ENCODE data around the gene OMD.

OMD gene

DNA sequence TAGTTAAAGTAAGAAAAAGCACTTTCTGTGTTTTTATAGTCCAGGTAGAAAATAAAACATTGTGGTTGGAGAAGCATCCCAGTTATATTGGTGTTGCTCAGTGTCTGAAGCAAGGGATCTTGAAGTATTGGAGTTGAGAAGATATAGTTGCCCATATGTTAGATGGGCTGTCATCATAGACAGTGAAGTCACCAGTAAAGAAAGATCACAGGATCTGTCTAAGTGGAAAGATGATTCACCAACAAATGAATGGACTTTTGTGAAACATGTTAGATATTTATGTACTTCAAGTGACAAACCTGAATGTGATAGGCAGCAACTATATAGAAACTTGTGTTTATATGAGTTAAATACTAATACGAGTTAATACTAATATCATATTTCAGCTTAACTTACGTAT, 31.6 kb downstream of the OMD start:
- Histone ChIP-seq H3K27ac (no peak overlapping the region), H3K4me1 (no peaks in the 10 kb centered on the region), H3K36me3 (ENCODE audit: control insufficient read depth, insufficient read depth, low read length) (no peaks in the 10 kb centered on the region), H2AFZ (no peak overlapping the region), H3K4me2 (ENCODE audit: low read length) (no peak overlapping the region), H3K4me3 (ENCODE audit: low read depth, low read length) (no peak overlapping the region), H3K27me3 (ENCODE audit: control insufficient read depth, insufficient read depth, low read length) (no peaks in the 10 kb centered on the region), H3K9ac (no peak overlapping the region), H3K9me3 (ENCODE audit: control insufficient read depth, low read length) (no peaks in the 10 kb centered on the region), H3K79me2 (no peaks in the 10 kb centered on the region)
- no peak for TF ChIP-seq CTCF (IDR thresholded peaks at IDR 0.05)

DNA sequence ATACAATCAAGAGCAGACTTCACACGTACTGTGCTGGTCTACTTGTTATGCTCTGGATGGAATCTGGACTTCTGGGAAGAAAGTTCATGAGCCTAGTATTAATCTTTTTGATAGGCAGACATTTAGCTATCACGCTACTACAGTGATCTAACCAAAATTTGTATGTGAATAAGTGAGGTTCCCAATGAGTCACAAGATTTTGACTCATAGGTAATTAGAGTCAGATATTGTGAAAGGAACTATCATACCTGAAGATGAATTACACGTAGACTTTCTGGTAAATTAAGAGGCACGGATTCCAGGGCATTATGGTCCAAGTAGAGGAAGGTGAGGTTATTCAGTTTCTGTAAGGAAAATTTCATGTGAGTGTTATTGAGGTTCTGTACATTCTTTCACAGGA, 38.3 kb downstream of the OMD start:
- no peak overlapping the region for H2AFZ ChIP-seq

GRCh38 chr9:92385477-92385876, 38.8 kb downstream of the OMD start:
- H3K4me3 ChIP-seq (ENCODE audit: low read depth, low read length) = no peak overlapping the region

More for the DNA sequence above, 38.3 kb downstream of the OMD start:
- Histone ChIP-seq H3K9ac (no peak overlapping the region), H3K9me3 (ENCODE audit: control insufficient read depth, low read length) (no peaks in the 10 kb centered on the region), H3K79me2 (no peaks in the 10 kb centered on the region), H3K4me2 (ENCODE audit: low read length) (no peak overlapping the region), H3K27ac (no peak overlapping the region), H3K36me3 (ENCODE audit: control insufficient read depth, insufficient read depth, low read length) (no peaks in the 10 kb centered on the region), H3K27me3 (ENCODE audit: control insufficient read depth, insufficient read depth, low read length) (no peaks in the 10 kb centered on the region), H3K4me1 (no peaks in the 10 kb centered on the region), H3K4me3 (ENCODE audit: low read depth, low read length) (no peak overlapping the region)
- TF ChIP-seq CTCF (IDR thresholded peaks at IDR 0.05) = no peak

DNA sequence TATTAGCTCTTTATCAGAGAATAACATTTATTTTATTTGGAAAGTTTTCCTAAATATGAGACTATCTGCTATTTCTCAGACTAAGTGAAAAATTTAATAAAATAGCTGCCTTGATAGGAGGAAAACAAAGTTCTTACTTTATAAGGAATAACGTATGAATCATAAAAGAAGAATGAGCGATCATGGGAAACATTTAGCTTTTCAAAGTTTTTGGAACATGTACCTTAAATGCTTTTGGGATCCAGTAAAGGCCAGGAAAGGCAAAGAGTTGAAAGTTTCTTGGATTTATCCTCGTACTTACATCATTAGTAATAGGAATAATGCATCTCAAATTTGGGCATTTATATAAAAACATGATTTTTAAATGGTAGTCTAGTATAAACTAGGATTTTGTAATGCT, 39.3 kb downstream of the OMD start:
- no peaks in the 10 kb centered on the region for H3K9me3 ChIP-seq (ENCODE audit: control insufficient read depth, low read length)
- H3K36me3 ChIP-seq (ENCODE audit: control insufficient read depth, insufficient read depth, low read length) = no peaks in the 10 kb centered on the region
- H3K27me3 ChIP-seq (ENCODE audit: control insufficient read depth, insufficient read depth, low read length) = no peaks in the 10 kb centered on the region
- H3K4me2 ChIP-seq (ENCODE audit: low read length) = no peak overlapping the region
- no peak for TF ChIP-seq CTCF (IDR thresholded peaks at IDR 0.05)
- no peak overlapping the region for H3K9ac ChIP-seq
- no peaks in the 10 kb centered on the region for H3K79me2 ChIP-seq
- no peak overlapping the region for H3K27ac ChIP-seq
- no peak overlapping the region for H3K4me3 ChIP-seq (ENCODE audit: low read depth, low read length)
- H3K4me1 ChIP-seq = no peaks in the 10 kb centered on the region
- H2AFZ ChIP-seq = no peak overlapping the region

More at GRCh38 chr9:92385477-92385876, 38.8 kb downstream of the OMD start:
- Histone ChIP-seq H3K9ac (no peak overlapping the region), H3K27ac (no peak overlapping the region), H2AFZ (no peak overlapping the region), H3K79me2 (no peaks in the 10 kb centered on the region), H3K27me3 (ENCODE audit: control insufficient read depth, insufficient read depth, low read length) (no peaks in the 10 kb centered on the region), H3K4me2 (ENCODE audit: low read length) (no peak overlapping the region), H3K9me3 (ENCODE audit: control insufficient read depth, low read length) (no peaks in the 10 kb centered on the region), H3K4me1 (no peaks in the 10 kb centered on the region), H3K36me3 (ENCODE audit: control insufficient read depth, insufficient read depth, low read length) (no peaks in the 10 kb centered on the region)
- TF ChIP-seq CTCF (IDR thresholded peaks at IDR 0.05) = no peak

GRCh38 chr9:92384375-92384774, 39.9 kb downstream of the OMD start:
- no peaks in the 10 kb centered on the region for H3K27me3 ChIP-seq (ENCODE audit: control insufficient read depth, insufficient read depth, low read length)
- H3K4me3 ChIP-seq (ENCODE audit: low read depth, low read length) = no peak overlapping the region
- H3K9ac ChIP-seq = no peak overlapping the region
- no peak for TF ChIP-seq CTCF (IDR thresholded peaks at IDR 0.05)
- no peak overlapping the region for H3K4me2 ChIP-seq (ENCODE audit: low read length)
- no peaks in the 10 kb centered on the region for H3K36me3 ChIP-seq (ENCODE audit: control insufficient read depth, insufficient read depth, low read length)
- no peak overlapping the region for H3K27ac ChIP-seq
- no peak overlapping the region for H2AFZ ChIP-seq
- H3K9me3 ChIP-seq (ENCODE audit: control insufficient read depth, low read length) = no peaks in the 10 kb centered on the region
- no peaks in the 10 kb centered on the region for H3K79me2 ChIP-seq
- H3K4me1 ChIP-seq = no peaks in the 10 kb centered on the region
